ENCODE data around the gene PABPN1L.
A peak's percentile ranks its signal among the peaks of the same experiment; 100 is the strongest.

The PABPN1L gene

GRCh38 chr16:88856828-88857727 lies 9.4 kb downstream of the PABPN1L start, which contains the start of the genes GALNS and TRAPPC2L:
Gene GALNS, minus strand, starts transcription at chr16:88856947. Its CDS starts 70 bp downstream, at chr16:88856877.
Gene TRAPPC2L, plus strand, starts transcription at chr16:88857127. Its CDS starts 24 bp downstream, at chr16:88857151.
- Histone ChIP-seq H3K4me1 (ENCODE audit: insufficient read depth, poor library complexity, severe bottlenecking) (no peaks in the 10 kb centered on the region), H3K27ac (ENCODE audit: poor library complexity, severe bottlenecking) (no peak within 1 kb of the TSS), H3K27me3 (ENCODE audit: insufficient read depth, poor library complexity, severe bottlenecking) (no peaks in the 10 kb centered on the region), H3K9me3 (ENCODE audit: severe bottlenecking) (no peaks in the 10 kb centered on the region), H3K36me3 (ENCODE audit: low read depth) (peaks cover 24% of the 10 kb centered on the region), H3K4me3 (ENCODE audit: severe bottlenecking) (peak within 1 kb of the TSS; percentile 89)
- ATAC-seq (ENCODE audit: low read depth) (peak; percentile 66), DNase-seq (ENCODE audit: low spot score) (peak; percentile 98)
- no peak for TF ChIP-seq CTCF (IDR thresholded peaks at IDR 0.05; ENCODE audit: poor library complexity, severe bottlenecking)

- H3K36me3 ChIP-seq (ENCODE audit: low read depth), result peaks cover 24% of the 10 kb centered on the region
- H3K27me3 ChIP-seq (ENCODE audit: insufficient read depth, poor library complexity, severe bottlenecking), result no peaks in the 10 kb centered on the region
- TF ChIP-seq CTCF (IDR thresholded peaks at IDR 0.05; ENCODE audit: poor library complexity, severe bottlenecking), result no peak
- H3K4me3 ChIP-seq (ENCODE audit: severe bottlenecking), result peak overlapping the region; percentile 89
- H3K9me3 ChIP-seq (ENCODE audit: severe bottlenecking), result no peaks in the 10 kb centered on the region
- no peak for DNase-seq (ENCODE audit: low spot score)
- no peaks in the 10 kb centered on the region for H3K4me1 ChIP-seq (ENCODE audit: insufficient read depth, poor library complexity, severe bottlenecking)
- H3K27ac ChIP-seq (ENCODE audit: poor library complexity, severe bottlenecking), result no peak overlapping the region
- peak; percentile 49 for ATAC-seq (ENCODE audit: low read depth)
Observed at GRCh38 chr16:88856122-88856827, 10.2 kb downstream of the PABPN1L start.

- Histone ChIP-seq H3K27ac (ENCODE audit: poor library complexity, severe bottlenecking) (no peak overlapping the region), H3K27me3 (ENCODE audit: insufficient read depth, poor library complexity, severe bottlenecking) (no peaks in the 10 kb centered on the region), H3K9me3 (ENCODE audit: severe bottlenecking) (no peaks in the 10 kb centered on the region), H3K4me1 (ENCODE audit: insufficient read depth, poor library complexity, severe bottlenecking) (no peaks in the 10 kb centered on the region), H3K4me3 (ENCODE audit: severe bottlenecking) (peak overlapping the region; percentile 89), H3K36me3 (ENCODE audit: low read depth) (peaks cover 20% of the 10 kb centered on the region)
- DNase-seq (ENCODE audit: low spot score) (no peak), ATAC-seq (ENCODE audit: low read depth) (no peak)
- TF ChIP-seq CTCF (IDR thresholded peaks at IDR 0.05; ENCODE audit: poor library complexity, severe bottlenecking), result no peak
Observed at GRCh38 chr16:88855736-88856121, 10.7 kb downstream of the PABPN1L start.

- Histone ChIP-seq H3K36me3 (ENCODE audit: low read depth) (peaks cover 17% of the 10 kb centered on the region), H3K27ac (ENCODE audit: poor library complexity, severe bottlenecking) (no peak overlapping the region), H3K9me3 (ENCODE audit: severe bottlenecking) (no peaks in the 10 kb centered on the region), H3K4me1 (ENCODE audit: insufficient read depth, poor library complexity, severe bottlenecking) (no peaks in the 10 kb centered on the region), H3K27me3 (ENCODE audit: insufficient read depth, poor library complexity, severe bottlenecking) (no peaks in the 10 kb centered on the region), H3K4me3 (ENCODE audit: severe bottlenecking) (no peak overlapping the region)
- TF ChIP-seq CTCF (IDR thresholded peaks at IDR 0.05; ENCODE audit: poor library complexity, severe bottlenecking), result no peak
- ATAC-seq (ENCODE audit: low read depth) (no peak), DNase-seq (ENCODE audit: low spot score) (no peak)
Observed at GRCh38 chr16:88855176-88855575, 11.3 kb downstream of the PABPN1L start.
